Measurements from ENCODE around the gene NIT1.
A peak's percentile ranks its signal among the peaks of the same experiment; 100 is the strongest.

The NIT1 gene

GRCh38 chr1:161153682-161154337 is 35.9 kb downstream of the NIT1 start, which contains the start of gene UFC1:
Gene UFC1 (plus strand): TSS chr1:161153978. CDS start chr1:161153998, 20 bp downstream.
- TF ChIP-seq TCF12 (IDR thresholded peaks at IDR 0.05; ENCODE audit: low read depth) (peak; percentile 53; the same call in 1 of the 2 replicates), CREB1 (IDR thresholded peaks at IDR 0.05; ENCODE audit: low read depth) (0 out of 2 replicates have a peak, but pooled peaks have one; percentile 43), CEBPB (IDR thresholded peaks at IDR 0.05) (no peak), YY1 (IDR thresholded peaks at IDR 0.05; ENCODE audit: low read depth) (peak; percentile 100), USF1 (IDR thresholded peaks at IDR 0.05) (0 out of 2 replicates have a peak, but pooled peaks have one; percentile 7), EGR1 (IDR thresholded peaks at IDR 0.05) (peak; percentile 82), MAX (IDR thresholded peaks at IDR 0.05) (peak; percentile 93), RAD21 (IDR thresholded peaks at IDR 0.05; ENCODE audit: low read depth) (no peak), TAF1 (IDR thresholded peaks at IDR 0.05; ENCODE audit: low read depth) (peak; percentile 95)

GRCh38 chr1:161157867-161158266 is 40.0 kb downstream of the NIT1 start:
- TF ChIP-seq TAF1 (IDR thresholded peaks at IDR 0.05; ENCODE audit: low read depth) (no peak), USF1 (IDR thresholded peaks at IDR 0.05) (no peak), EGR1 (IDR thresholded peaks at IDR 0.05) (no peak), REST (IDR thresholded peaks at IDR 0.05; ENCODE audit: low read depth) (no peak), YY1 (IDR thresholded peaks at IDR 0.05; ENCODE audit: low read depth) (no peak)

- TF ChIP-seq CREB1 (IDR thresholded peaks at IDR 0.05; ENCODE audit: low read depth), result no peak
- TF ChIP-seq ZBTB7A (IDR thresholded peaks at IDR 0.05; ENCODE audit: low read depth), result no peak
Measured at GRCh38 chr1:161158316-161159010, 40.6 kb downstream of the NIT1 start.

GRCh38 chr1:161159087-161159912 is 41.4 kb downstream of the NIT1 start, which contains the start of gene USP21:
Gene USP21 (plus strand): TSS chr1:161159500. CDS start chr1:161160641, 1,141 bp downstream.
- TF ChIP-seq CREB1 (IDR thresholded peaks at IDR 0.05; ENCODE audit: low read depth) (no peak), EP300 (IDR thresholded peaks at IDR 0.05; ENCODE audit: borderline replicate concordance) (0 out of 2 replicates have a peak, but pooled peaks have one; percentile 22), EGR1 (IDR thresholded peaks at IDR 0.05) (no peak), FOXM1 (IDR thresholded peaks at IDR 0.05; ENCODE audit: borderline replicate concordance, low read depth) (no peak), REST (IDR thresholded peaks at IDR 0.05; ENCODE audit: low read depth) (no peak), TAF1 (IDR thresholded peaks at IDR 0.05; ENCODE audit: low read depth) (peak; percentile 100), TEAD4 (IDR thresholded peaks at IDR 0.05) (no peak), TCF12 (IDR thresholded peaks at IDR 0.05; ENCODE audit: low read depth) (peak; percentile 62), MAX (IDR thresholded peaks at IDR 0.05) (peak; percentile 12), ZBTB7A (IDR thresholded peaks at IDR 0.05; ENCODE audit: low read depth) (no peak), YY1 (IDR thresholded peaks at IDR 0.05; ENCODE audit: low read depth) (peak; percentile 97), CEBPB (IDR thresholded peaks at IDR 0.05) (no peak)

GRCh38 chr1:161159913-161160243 is 42.0 kb downstream of the NIT1 start:
- TF ChIP-seq TEAD4 (IDR thresholded peaks at IDR 0.05) (no peak), NFIC (IDR thresholded peaks at IDR 0.05) (no peak), YY1 (IDR thresholded peaks at IDR 0.05; ENCODE audit: low read depth) (no peak), REST (IDR thresholded peaks at IDR 0.05; ENCODE audit: low read depth) (no peak), RAD21 (IDR thresholded peaks at IDR 0.05; ENCODE audit: low read depth) (no peak), EP300 (IDR thresholded peaks at IDR 0.05; ENCODE audit: borderline replicate concordance) (no peak)
